Measurements from ENCODE around the gene DPH3. TPM values are rescaled to one million over a fixed set of nuclear protein-coding genes. Genes with fewer than 3 reads are reported as not detected.

DPH3 gene
- total RNA-seq, 4 donors from 2014 or later = 18.4 to 27.1 (median 19.6) TPM

DNA sequence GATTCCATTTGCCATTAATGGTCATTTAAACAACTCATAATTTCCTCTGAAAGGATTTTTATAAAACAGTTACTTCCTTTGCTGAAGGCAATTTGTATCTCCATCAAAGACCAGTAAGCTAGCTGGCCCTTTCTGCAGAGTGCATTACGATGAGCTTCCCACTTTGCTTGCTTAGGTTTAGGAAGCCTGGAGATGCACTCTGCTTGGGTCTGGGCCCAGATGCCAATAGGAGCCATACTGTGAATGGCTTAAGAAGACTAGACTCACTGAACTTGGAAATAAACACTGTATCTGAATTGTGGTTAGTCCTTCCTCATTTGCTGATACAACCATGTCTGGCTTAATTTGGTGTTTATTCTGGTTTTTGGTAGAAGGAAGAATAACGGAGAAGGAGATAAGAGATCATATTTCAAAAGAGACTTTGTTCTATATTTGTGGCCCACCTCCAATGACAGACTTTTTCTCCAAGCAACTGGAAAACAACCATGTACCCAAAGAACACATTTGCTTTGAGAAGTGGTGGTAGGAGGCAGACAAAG lies 38.4 kb upstream of the DPH3 start:
- H3K27me3 ChIP-seq = no peaks in the 10 kb centered on the region
- 59 to 65% methylated on average over 2 of the region's 2 CpGs for WGBS, 2 donors
- no peak for DNase-seq
- peak overlapping the region; percentile 4 to 91 (median 79) for H3K27ac ChIP-seq
- intact Hi-C loops (cut with DNase I) = no loop called here
- no peaks in the 10 kb centered on the region for H3K36me3 ChIP-seq
- H3K4me3 ChIP-seq (replicated peaks in 1 of 3) = no peak overlapping the region
- H3K9me3 ChIP-seq = no peaks in the 10 kb centered on the region
- H3K4me1 ChIP-seq = peaks cover 52 to 54% of the 10 kb centered on the region in 2 donors
- TF ChIP-seq POLR2A (IDR thresholded peaks at IDR 0.05) = no peak
- TF ChIP-seq, protein P1, sequence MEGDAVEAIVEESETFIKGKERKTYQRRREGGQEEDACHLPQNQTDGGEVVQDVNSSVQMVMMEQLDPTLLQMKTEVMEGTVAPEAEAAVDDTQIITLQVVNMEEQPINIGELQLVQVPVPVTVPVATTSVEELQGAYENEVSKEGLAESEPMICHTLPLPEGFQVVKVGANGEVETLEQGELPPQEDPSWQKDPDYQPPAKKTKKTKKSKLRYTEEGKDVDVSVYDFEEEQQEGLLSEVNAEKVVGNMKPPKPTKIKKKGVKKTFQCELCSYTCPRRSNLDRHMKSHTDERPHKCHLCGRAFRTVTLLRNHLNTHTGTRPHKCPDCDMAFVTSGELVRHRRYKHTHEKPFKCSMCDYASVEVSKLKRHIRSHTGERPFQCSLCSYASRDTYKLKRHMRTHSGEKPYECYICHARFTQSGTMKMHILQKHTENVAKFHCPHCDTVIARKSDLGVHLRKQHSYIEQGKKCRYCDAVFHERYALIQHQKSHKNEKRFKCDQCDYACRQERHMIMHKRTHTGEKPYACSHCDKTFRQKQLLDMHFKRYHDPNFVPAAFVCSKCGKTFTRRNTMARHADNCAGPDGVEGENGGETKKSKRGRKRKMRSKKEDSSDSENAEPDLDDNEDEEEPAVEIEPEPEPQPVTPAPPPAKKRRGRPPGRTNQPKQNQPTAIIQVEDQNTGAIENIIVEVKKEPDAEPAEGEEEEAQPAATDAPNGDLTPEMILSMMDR (IDR thresholded peaks at IDR 0.05) = no peak

DNA sequence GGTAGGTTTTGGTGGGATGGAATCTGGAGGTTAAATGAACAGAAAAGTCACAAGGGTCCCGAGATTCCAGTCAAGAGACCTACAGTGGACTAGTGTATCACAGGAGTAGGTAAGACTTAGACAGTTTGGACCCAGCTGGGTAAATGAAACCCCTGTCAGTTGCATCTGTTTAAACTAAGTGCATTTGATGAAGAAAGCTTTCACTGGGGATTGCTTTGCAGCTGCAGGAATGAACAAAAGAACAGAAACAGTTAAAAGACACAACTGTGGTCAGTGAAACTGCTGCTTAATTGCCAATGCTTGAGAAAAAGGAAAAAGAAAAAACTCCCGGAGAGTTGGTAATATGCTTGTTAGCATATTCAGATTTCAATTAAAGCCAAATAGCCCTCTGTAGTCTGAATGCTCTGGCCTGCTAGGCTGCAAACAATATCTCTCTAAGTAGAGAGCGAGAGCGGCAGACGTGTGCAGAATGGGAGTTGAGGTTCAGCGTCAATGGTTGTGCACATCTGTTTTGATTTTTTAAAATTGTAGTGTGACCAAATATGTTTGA lies 37.4 kb upstream of the DPH3 start:
- no peak for TF ChIP-seq POLR2A (IDR thresholded peaks at IDR 0.05)
- TF ChIP-seq, protein P1 (IDR thresholded peaks at IDR 0.05) = no peak
- DNase-seq = no peak
- WGBS, 2 donors = 41 to 54% methylated on average over 6 of the region's 6 CpGs

DNA sequence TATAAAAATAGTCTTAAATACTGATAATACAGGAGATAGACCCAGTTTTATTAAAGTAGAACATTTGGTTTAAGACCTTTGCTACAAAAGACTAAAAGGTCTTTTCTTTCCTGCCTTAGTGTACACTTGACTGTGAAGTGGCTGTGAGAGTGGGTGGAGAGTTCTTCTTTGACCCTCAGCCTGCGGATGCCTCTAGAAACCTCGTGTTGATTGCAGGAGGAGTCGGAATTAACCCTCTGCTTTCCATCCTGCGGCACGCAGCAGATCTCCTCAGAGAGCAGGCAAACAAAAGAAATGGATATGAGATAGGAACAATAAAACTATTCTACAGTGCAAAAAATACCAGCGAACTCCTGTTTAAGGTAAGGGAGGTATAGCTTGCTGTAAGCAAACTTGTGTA lies 36.8 kb upstream of the DPH3 start:
- Histone ChIP-seq H3K4me1 (peaks cover 52 to 56% of the 10 kb centered on the region in 2 donors), H3K27me3 (no peaks in the 10 kb centered on the region), H3K36me3 (no peaks in the 10 kb centered on the region), H3K9me3 (no peaks in the 10 kb centered on the region), H3K4me3 (replicated peaks in 1 of 3) (no peak overlapping the region), H3K27ac (peak overlapping the region; percentile 79 to 91 (median 80))
- TF ChIP-seq, protein P1 (IDR thresholded peaks at IDR 0.05) = no peak
- TF ChIP-seq POLR2A (IDR thresholded peaks at IDR 0.05) = peak in 1 of 2 donors; percentile 55
- peak; percentile 88 for DNase-seq
- intact Hi-C loops (cut with DNase I) = no loop called here
- 15 to 28% methylated on average over 6 of the region's 6 CpGs for WGBS, 2 donors

More for the DNA sequence above, 37.4 kb upstream of the DPH3 start:
- Histone ChIP-seq H3K36me3 (no peaks in the 10 kb centered on the region), H3K27ac (peak overlapping the region; percentile 79 to 91 (median 80)), H3K4me3 (replicated peaks in 1 of 3) (no peak overlapping the region), H3K9me3 (no peaks in the 10 kb centered on the region), H3K4me1 (peaks cover 52 to 56% of the 10 kb centered on the region in 2 donors), H3K27me3 (no peaks in the 10 kb centered on the region)
- intact Hi-C loops (cut with DNase I) = no loop called here

DNA sequence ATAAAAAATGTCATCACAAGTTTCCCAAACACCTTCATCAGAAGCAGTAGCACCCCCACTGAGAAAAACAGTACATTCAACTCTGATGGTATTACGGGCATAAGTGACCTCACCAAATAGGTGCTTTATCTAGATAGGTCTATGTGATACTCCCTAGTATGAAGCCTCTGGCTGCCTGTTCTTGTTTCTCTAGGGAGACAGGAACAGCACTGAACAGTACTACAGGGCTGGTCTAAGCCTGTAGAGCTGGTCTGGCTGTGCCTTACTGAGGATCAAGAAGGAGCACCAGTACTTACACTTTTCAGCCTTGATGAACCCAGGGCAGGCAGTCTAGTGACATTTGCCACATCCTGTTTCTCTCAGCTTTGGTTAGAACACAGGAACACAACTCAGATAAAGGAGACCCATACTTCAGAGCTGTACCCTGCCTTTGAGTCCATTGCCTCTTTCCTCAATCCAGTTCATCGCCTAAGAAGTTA lies 36.2 kb upstream of the DPH3 start:
- H3K27me3 ChIP-seq = no peaks in the 10 kb centered on the region
- H3K4me3 ChIP-seq (replicated peaks in 1 of 3) = no peak overlapping the region
- DNase-seq = peak in 1 of 2 donors; percentile 31
- TF ChIP-seq, protein P1 (IDR thresholded peaks at IDR 0.05) = no peak
- no peak for TF ChIP-seq POLR2A (IDR thresholded peaks at IDR 0.05)
- no peaks in the 10 kb centered on the region for H3K9me3 ChIP-seq
- WGBS, 2 donors = 44 to 47% methylated on average over 2 of the region's 2 CpGs
- intact Hi-C loops (cut with DNase I) = no loop called here
- peak overlapping the region; percentile 79 to 91 (median 80) for H3K27ac ChIP-seq
- peaks cover 52 to 56% of the 10 kb centered on the region in 2 donors for H3K4me1 ChIP-seq
- H3K36me3 ChIP-seq = no peaks in the 10 kb centered on the region

DNA sequence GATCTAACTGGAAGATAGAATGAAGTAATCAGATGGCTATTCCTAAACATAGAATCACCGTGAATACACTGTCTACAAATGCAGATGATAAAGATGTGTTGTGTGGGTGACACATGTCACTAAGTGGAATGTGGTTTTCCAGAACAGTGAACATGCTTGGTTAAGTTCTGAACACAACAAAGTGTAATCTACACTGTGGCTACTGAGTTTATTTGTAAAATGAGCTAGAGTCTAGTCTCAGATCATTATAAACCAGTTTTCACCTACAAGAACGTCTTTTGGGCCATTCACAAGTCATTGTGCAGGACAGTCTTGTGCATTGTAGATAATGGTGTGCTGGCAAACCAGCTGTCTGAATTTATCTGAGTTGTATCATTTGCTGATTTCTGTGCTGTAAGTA lies 35.6 kb upstream of the DPH3 start:
- H3K36me3 ChIP-seq = no peaks in the 10 kb centered on the region
- intact Hi-C loops (cut with DNase I) = no loop called here
- H3K4me3 ChIP-seq (replicated peaks in 1 of 3) = no peak overlapping the region
- no peak for DNase-seq
- H3K9me3 ChIP-seq = no peaks in the 10 kb centered on the region
- H3K27ac ChIP-seq = peak overlapping the region; percentile 79 to 91 (median 80)
- 65 to 66% methylated on average over 2 of the region's 2 CpGs for WGBS, 2 donors
- H3K4me1 ChIP-seq = peaks cover 52 to 56% of the 10 kb centered on the region in 2 donors
- no peaks in the 10 kb centered on the region for H3K27me3 ChIP-seq
- TF ChIP-seq POLR2A (IDR thresholded peaks at IDR 0.05) = no peak
- TF ChIP-seq, protein P1 (IDR thresholded peaks at IDR 0.05) = no peak
